Measurements from ENCODE around the gene CHMP4B.

The CHMP4B gene

GRCh38 chr20:33843854-33844253, 32.7 kb downstream of the CHMP4B start:
- H3K4me3 ChIP-seq (ENCODE audit: low read length), result no peak overlapping the region
- peaks cover 10% of the 10 kb centered on the region for H3K36me3 ChIP-seq (replicated peaks; ENCODE audit: insufficient read depth, low read length)
- H3K4me2 ChIP-seq (ENCODE audit: low read depth, low read length), result peak overlapping the region; percentile 76
- no peak overlapping the region for H2AFZ ChIP-seq (ENCODE audit: low read length)
- H3K79me2 ChIP-seq (ENCODE audit: low read length), result peaks cover 100% of the 10 kb centered on the region
- TF ChIP-seq EZH2phosphoT487 (IDR thresholded peaks at IDR 0.05; ENCODE audit: low read length), result no peak
- no peak for TF ChIP-seq CTCF (IDR thresholded peaks at IDR 0.05; ENCODE audit: low read length)
- no peak for TF ChIP-seq EZH2 (optimal IDR thresholded peaks at IDR 0.05; ENCODE audit: low read depth, low read length)
- H3K27me3 ChIP-seq (replicated peaks; ENCODE audit: insufficient read depth, low read length), result no peaks in the 10 kb centered on the region
- peaks cover 99% of the 10 kb centered on the region for H3K4me1 ChIP-seq (ENCODE audit: low read length)
- no peaks in the 10 kb centered on the region for H3K9me3 ChIP-seq (replicated peaks; ENCODE audit: insufficient read depth, low read length)
- peak overlapping the region; percentile 92 for H3K27ac ChIP-seq (ENCODE audit: low read length)
- peak overlapping the region; percentile 22 for H3K9ac ChIP-seq (ENCODE audit: low read length)
- peak; percentile 59 for DNase-seq
- H3F3A ChIP-seq (ENCODE audit: insufficient read depth, low read length), result peaks cover 83% of the 10 kb centered on the region
- no peaks in the 10 kb centered on the region for H3K9me2 ChIP-seq (replicated peaks; ENCODE audit: insufficient read depth, low read length)
- H4K20me1 ChIP-seq (ENCODE audit: insufficient read depth, low read length), result no peaks in the 10 kb centered on the region

GRCh38 chr20:33846291-33846935, 35.3 kb downstream of the CHMP4B start:
- Histone ChIP-seq H3K27ac (ENCODE audit: low read length) (peak overlapping the region; percentile 63; the same call in 1 of the 2 replicates), H4K20me1 (ENCODE audit: insufficient read depth, low read length) (no peaks in the 10 kb centered on the region), H3K9ac (ENCODE audit: low read length) (no peak overlapping the region; the same call in 1 of the 2 replicates), H3K4me1 (ENCODE audit: low read length) (peaks cover 96% of the 10 kb centered on the region), H3K9me2 (replicated peaks; ENCODE audit: insufficient read depth, low read length) (no peaks in the 10 kb centered on the region), H3K27me3 (replicated peaks; ENCODE audit: insufficient read depth, low read length) (no peaks in the 10 kb centered on the region), H3K36me3 (replicated peaks; ENCODE audit: insufficient read depth, low read length) (peaks cover 30% of the 10 kb centered on the region), H3K79me2 (ENCODE audit: low read length) (peaks cover 100% of the 10 kb centered on the region), H2AFZ (ENCODE audit: low read length) (no peak overlapping the region), H3K9me3 (replicated peaks; ENCODE audit: insufficient read depth, low read length) (no peaks in the 10 kb centered on the region), H3F3A (ENCODE audit: insufficient read depth, low read length) (peaks cover 77% of the 10 kb centered on the region), H3K4me2 (ENCODE audit: low read depth, low read length) (peak overlapping the region; percentile 49), H3K4me3 (ENCODE audit: low read length) (0 out of 2 replicates have a peak overlapping the region, but pooled peaks have one; percentile 11)
- DNase-seq, result no peak
- TF ChIP-seq EZH2phosphoT487 (IDR thresholded peaks at IDR 0.05; ENCODE audit: low read length) (no peak), EZH2 (optimal IDR thresholded peaks at IDR 0.05; ENCODE audit: low read depth, low read length) (no peak)

- peak overlapping the region; percentile 63; the same call in 1 of the 2 replicates for H3K27ac ChIP-seq (ENCODE audit: low read length)
- H3K4me2 ChIP-seq (ENCODE audit: low read depth, low read length), result peak overlapping the region; percentile 49
Measured at GRCh38 chr20:33847006-33847405, 35.9 kb downstream of the CHMP4B start.

More at GRCh38 chr20:33847006-33847405, 35.9 kb downstream of the CHMP4B start:
- no peak for TF ChIP-seq CTCF (IDR thresholded peaks at IDR 0.05; ENCODE audit: low read length)
- TF ChIP-seq EZH2phosphoT487 (IDR thresholded peaks at IDR 0.05; ENCODE audit: low read length), result no peak
- no peak for TF ChIP-seq EZH2 (optimal IDR thresholded peaks at IDR 0.05; ENCODE audit: low read depth, low read length)
- Histone ChIP-seq H3K4me1 (ENCODE audit: low read length) (peaks cover 96% of the 10 kb centered on the region), H3K9me3 (replicated peaks; ENCODE audit: insufficient read depth, low read length) (no peaks in the 10 kb centered on the region), H3K9me2 (replicated peaks; ENCODE audit: insufficient read depth, low read length) (no peaks in the 10 kb centered on the region), H3K27me3 (replicated peaks; ENCODE audit: insufficient read depth, low read length) (no peaks in the 10 kb centered on the region), H4K20me1 (ENCODE audit: insufficient read depth, low read length) (no peaks in the 10 kb centered on the region), H3K79me2 (ENCODE audit: low read length) (peaks cover 100% of the 10 kb centered on the region), H3K4me3 (ENCODE audit: low read length) (no peak overlapping the region), H2AFZ (ENCODE audit: low read length) (no peak overlapping the region), H3K9ac (ENCODE audit: low read length) (no peak overlapping the region; the same call in 1 of the 2 replicates), H3F3A (ENCODE audit: insufficient read depth, low read length) (peaks cover 77% of the 10 kb centered on the region), H3K36me3 (replicated peaks; ENCODE audit: insufficient read depth, low read length) (peaks cover 36% of the 10 kb centered on the region)
- no peak for DNase-seq
